HL-60 (cell line): ENCODE measurements around the gene DACT2.

ENCODE experiments used
- DNase-seq, 2 experiments: peaks; one replicate each; pipeline ENCODE4 v3.0.0-alpha.2; 2010 to 2020; ENCODE audit warnings: low read depth in 1 of 2, low spot score in 1 of 2
- H3K27ac ChIP-seq: fragments of 250-450 bp; sonication (Bioruptor Pico); replicated peaks from 2 replicates; pipeline ENCODE4 v1.5.1; 2020; ENCODE audit warnings: mild to moderate bottlenecking, moderate library complexity
- H3K27me3 ChIP-seq: fragments of 250-450 bp; sonication (Bioruptor Pico); 2 replicates; pipeline ENCODE4 v1.5.1; 2021; ENCODE audit warnings: mild to moderate bottlenecking, moderate library complexity; ENCODE audit not compliant: insufficient read depth, poor library complexity, severe bottlenecking
- H3K4me3 ChIP-seq: replicated peaks from 2 replicates; pipeline ENCODE4 v1.5.1; 2011; ENCODE audit warnings: mild to moderate bottlenecking, control low read depth, low read length; ENCODE audit not compliant: insufficient read depth
- CTCF ChIP-seq: IDR thresholded peaks from one replicate; pipeline ENCODE4 v1.5.1; 2011; ENCODE audit warnings: low read length, control low read depth, inconsistent platforms; ENCODE audit not compliant: insufficient read depth
- GABPA ChIP-seq: IDR thresholded peaks from 2 replicates; pipeline ENCODE4 v1.6.1; 2012; ENCODE audit warnings: low read depth
- POLR2AphosphoS5 ChIP-seq: IDR thresholded peaks from 2 replicates; pipeline ENCODE4 v1.6.1; 2012; ENCODE audit warnings: low read depth
- SPI1 ChIP-seq: IDR thresholded peaks from 2 replicates; pipeline ENCODE4 v1.6.1; 2012; ENCODE audit warnings: low read depth, mild to moderate bottlenecking, borderline replicate concordance
- TF ChIP-seq, protein P1 (sequence below): IDR thresholded peaks from 2 replicates; pipeline ENCODE4 v1.6.1; 2012; ENCODE audit warnings: low read depth; ENCODE audit not compliant: insufficient replicate concordance

DACT2 gene

GRCh38 chr6:168309997-168310396 lies 9.6 kb downstream of the DACT2 start:
- TF ChIP-seq GABPA: no peak
- TF ChIP-seq, protein P1, sequence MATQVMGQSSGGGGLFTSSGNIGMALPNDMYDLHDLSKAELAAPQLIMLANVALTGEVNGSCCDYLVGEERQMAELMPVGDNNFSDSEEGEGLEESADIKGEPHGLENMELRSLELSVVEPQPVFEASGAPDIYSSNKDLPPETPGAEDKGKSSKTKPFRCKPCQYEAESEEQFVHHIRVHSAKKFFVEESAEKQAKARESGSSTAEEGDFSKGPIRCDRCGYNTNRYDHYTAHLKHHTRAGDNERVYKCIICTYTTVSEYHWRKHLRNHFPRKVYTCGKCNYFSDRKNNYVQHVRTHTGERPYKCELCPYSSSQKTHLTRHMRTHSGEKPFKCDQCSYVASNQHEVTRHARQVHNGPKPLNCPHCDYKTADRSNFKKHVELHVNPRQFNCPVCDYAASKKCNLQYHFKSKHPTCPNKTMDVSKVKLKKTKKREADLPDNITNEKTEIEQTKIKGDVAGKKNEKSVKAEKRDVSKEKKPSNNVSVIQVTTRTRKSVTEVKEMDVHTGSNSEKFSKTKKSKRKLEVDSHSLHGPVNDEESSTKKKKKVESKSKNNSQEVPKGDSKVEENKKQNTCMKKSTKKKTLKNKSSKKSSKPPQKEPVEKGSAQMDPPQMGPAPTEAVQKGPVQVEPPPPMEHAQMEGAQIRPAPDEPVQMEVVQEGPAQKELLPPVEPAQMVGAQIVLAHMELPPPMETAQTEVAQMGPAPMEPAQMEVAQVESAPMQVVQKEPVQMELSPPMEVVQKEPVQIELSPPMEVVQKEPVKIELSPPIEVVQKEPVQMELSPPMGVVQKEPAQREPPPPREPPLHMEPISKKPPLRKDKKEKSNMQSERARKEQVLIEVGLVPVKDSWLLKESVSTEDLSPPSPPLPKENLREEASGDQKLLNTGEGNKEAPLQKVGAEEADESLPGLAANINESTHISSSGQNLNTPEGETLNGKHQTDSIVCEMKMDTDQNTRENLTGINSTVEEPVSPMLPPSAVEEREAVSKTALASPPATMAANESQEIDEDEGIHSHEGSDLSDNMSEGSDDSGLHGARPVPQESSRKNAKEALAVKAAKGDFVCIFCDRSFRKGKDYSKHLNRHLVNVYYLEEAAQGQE: no peak
- Histone ChIP-seq H3K4me3 (no peak overlapping the region), H3K27ac (no peak overlapping the region), H3K27me3 (no peaks in the 10 kb centered on the region)
- no peak for DNase-seq

- Histone ChIP-seq H3K27me3 (no peaks in the 10 kb centered on the region), H3K27ac (no peak overlapping the region), H3K4me3 (no peak overlapping the region)
- no peak for TF ChIP-seq POLR2AphosphoS5
- TF ChIP-seq SPI1: no peak
- TF ChIP-seq GABPA: no peak
- TF ChIP-seq, protein P1: no peak
- no peak for TF ChIP-seq CTCF
- no peak for DNase-seq
Observed at GRCh38 chr6:168309183-168309582, 10.4 kb downstream of the DACT2 start.

DNA sequence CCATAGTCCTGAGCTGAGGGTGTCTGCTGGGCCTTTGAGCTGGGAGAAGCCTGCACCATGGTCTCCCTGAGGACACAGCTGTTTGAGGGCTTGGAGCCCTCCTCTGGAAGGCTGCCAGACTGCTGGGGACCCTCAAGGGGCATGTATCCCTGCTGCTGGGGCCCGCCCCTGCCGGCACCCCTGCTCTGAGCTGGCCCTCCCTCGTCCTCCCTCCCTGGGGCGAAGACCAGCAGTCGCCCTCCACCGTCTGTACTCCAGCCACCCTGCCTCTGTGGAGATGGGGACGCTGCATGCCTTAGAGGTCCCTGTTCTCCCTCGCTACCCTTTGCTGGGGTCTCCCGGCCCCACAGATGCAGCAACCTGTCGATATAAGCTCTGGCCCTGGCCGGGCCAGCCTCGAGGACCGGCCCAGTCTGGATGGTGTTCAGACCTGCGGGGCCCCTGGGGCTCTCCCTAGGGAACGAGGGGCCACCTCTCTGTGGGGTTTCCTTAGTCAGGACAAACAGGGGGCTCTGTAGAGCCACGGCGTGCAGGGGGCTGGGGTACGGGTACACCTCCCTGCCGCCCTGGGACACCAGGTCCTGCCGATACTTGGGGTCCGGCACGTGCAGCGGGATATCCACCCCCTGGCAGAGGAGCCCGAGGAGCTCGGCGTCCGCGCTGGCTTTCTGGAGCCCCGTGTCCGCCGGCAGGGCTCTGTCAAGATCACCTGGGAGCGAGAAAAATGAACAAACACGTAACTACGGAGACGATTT lies 11.0 kb downstream of the DACT2 start:
- Histone ChIP-seq H3K27ac (no peak overlapping the region), H3K27me3 (no peaks in the 10 kb centered on the region), H3K4me3 (no peak overlapping the region)
- TF ChIP-seq CTCF (no peak), SPI1 (no peak)
- DNase-seq: no peak

DNA sequence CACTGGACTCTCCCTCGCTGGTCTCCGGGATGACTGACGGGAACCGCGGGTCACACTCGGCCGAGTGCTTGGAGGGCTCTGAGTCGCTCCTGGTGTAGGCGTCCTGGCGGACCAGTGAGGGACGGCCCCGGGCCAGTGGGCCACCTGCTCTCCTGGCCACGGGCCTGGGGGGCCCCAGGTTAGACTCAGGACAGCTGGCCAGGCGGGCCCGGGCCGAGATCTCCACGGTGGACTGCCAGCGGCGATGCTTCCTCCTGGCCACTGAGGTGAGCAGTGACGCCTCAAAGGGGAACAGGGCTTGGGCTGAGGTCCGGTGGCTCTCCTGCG lies 11.9 kb downstream of the DACT2 start:
- no peak overlapping the region for H3K4me3 ChIP-seq
- no peak overlapping the region for H3K27ac ChIP-seq
- H3K27me3 ChIP-seq: no peaks in the 10 kb centered on the region
- TF ChIP-seq, protein P1: no peak
- TF ChIP-seq GABPA (no peak), SPI1 (no peak), CTCF (no peak), POLR2AphosphoS5 (no peak)
- no peak for DNase-seq
